ENCODE measurements around the gene CFAP299. TPM values are rescaled to one million over a fixed set of nuclear protein-coding genes. Genes with fewer than 3 reads are reported as not detected.

The CFAP299 gene
- total RNA-seq, 4 donors from 2014 or later = not detected

DNA sequence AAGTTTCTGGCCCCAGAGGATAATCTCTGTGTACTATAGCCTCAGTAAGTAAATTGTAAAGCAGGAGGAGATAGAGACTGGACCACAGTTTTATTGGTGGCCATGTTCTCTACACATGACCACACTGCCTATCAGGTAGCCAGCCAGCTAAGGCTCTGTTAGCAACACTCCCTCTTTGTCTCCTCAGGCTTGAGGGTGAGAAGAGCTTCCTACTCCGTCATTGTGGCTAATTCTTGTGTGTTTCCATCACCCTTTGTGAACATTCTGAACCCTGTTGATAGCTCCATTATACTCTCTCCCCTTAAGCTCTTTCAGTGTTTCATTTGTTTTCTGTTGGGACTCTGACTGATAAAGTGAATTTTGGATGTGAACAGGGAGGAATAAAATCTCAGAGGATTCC is 233.4 kb downstream of the CFAP299 start:
- H3K4me3 ChIP-seq = no peak overlapping the region
- WGBS = 78% methylated on average over 1 of the region's 1 CpG
- H3K9me3 ChIP-seq = peaks cover 5% of the 10 kb centered on the region

DNA sequence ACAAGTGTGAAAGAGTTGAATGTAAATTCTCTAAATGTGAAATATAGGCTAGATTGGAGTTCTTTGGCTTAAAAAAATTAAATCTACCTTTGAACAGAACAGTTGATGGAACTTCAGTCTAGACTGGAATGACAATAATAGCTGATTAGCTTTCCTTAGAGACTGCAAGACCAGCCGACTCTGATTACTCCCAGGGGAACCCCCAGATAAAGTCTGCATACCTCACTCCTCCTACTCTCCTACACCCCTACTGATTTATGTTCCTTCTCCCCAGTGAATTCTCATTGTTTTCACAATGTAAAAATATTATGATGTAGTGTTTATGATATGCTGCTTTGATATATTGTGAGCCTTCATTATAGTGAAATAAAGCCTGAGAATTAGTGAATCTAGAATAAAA is 241.3 kb downstream of the CFAP299 start:
- 18% methylated on average over 1 of the region's 1 CpG for WGBS
- no peak overlapping the region for H3K27ac ChIP-seq
- H3K4me1 ChIP-seq = no peaks in the 10 kb centered on the region
- no peaks in the 10 kb centered on the region for H3K27me3 ChIP-seq
- TF ChIP-seq POLR2A (IDR thresholded peaks at IDR 0.05) (no peak), EP300 (IDR thresholded peaks at IDR 0.05) (no peak), POLR2AphosphoS5 (IDR thresholded peaks at IDR 0.05) (no peak)
- TF ChIP-seq, protein P1, sequence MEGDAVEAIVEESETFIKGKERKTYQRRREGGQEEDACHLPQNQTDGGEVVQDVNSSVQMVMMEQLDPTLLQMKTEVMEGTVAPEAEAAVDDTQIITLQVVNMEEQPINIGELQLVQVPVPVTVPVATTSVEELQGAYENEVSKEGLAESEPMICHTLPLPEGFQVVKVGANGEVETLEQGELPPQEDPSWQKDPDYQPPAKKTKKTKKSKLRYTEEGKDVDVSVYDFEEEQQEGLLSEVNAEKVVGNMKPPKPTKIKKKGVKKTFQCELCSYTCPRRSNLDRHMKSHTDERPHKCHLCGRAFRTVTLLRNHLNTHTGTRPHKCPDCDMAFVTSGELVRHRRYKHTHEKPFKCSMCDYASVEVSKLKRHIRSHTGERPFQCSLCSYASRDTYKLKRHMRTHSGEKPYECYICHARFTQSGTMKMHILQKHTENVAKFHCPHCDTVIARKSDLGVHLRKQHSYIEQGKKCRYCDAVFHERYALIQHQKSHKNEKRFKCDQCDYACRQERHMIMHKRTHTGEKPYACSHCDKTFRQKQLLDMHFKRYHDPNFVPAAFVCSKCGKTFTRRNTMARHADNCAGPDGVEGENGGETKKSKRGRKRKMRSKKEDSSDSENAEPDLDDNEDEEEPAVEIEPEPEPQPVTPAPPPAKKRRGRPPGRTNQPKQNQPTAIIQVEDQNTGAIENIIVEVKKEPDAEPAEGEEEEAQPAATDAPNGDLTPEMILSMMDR (IDR thresholded peaks at IDR 0.05) = no peak
- H3K4me3 ChIP-seq = no peak overlapping the region
- H3K36me3 ChIP-seq = no peaks in the 10 kb centered on the region
- peaks cover 5% of the 10 kb centered on the region for H3K9me3 ChIP-seq
- DNase-seq (ENCODE audit: low spot score in 2 of 2) = no peak

More for the DNA sequence above, 233.4 kb downstream of the CFAP299 start:
- Histone ChIP-seq H3K27ac (no peak overlapping the region), H3K4me1 (no peaks in the 10 kb centered on the region), H3K27me3 (no peaks in the 10 kb centered on the region), H3K36me3 (no peaks in the 10 kb centered on the region)
- DNase-seq (ENCODE audit: low spot score in 2 of 2) = no peak
- TF ChIP-seq EP300 (IDR thresholded peaks at IDR 0.05) (no peak), POLR2A (IDR thresholded peaks at IDR 0.05) (no peak), POLR2AphosphoS5 (IDR thresholded peaks at IDR 0.05) (no peak)
- TF ChIP-seq, protein P1 (IDR thresholded peaks at IDR 0.05) = no peak

DNA sequence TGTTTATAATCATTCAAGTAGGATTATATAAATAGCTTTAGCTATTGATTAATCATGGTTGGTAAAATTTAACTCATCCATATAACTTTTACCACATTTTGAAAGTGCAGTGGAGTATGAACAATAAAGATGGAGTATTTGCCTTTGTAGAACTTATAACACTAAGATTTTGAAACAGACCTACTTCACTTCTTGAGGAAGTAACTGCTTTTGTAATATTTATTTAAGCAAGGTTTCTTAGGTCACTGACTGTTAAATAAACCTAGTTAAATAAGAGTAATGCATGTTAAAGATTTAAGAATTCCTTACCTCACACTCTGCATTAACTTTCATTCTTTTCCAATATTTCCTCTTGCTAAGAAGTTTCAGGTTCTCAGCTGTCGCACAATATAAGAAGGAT is 242.5 kb downstream of the CFAP299 start:
- no peak overlapping the region for H3K27ac ChIP-seq
- TF ChIP-seq POLR2A (IDR thresholded peaks at IDR 0.05) (no peak), POLR2AphosphoS5 (IDR thresholded peaks at IDR 0.05) (no peak), EP300 (IDR thresholded peaks at IDR 0.05) (no peak)
- TF ChIP-seq, protein P1 (IDR thresholded peaks at IDR 0.05) = no peak
- H3K27me3 ChIP-seq = no peaks in the 10 kb centered on the region
- H3K9me3 ChIP-seq = peaks cover 5% of the 10 kb centered on the region
- H3K4me3 ChIP-seq = no peak overlapping the region
- no peaks in the 10 kb centered on the region for H3K36me3 ChIP-seq
- 76% methylated on average over 1 of the region's 1 CpG for WGBS
- DNase-seq (ENCODE audit: low spot score in 2 of 2) = no peak
- H3K4me1 ChIP-seq = no peaks in the 10 kb centered on the region

DNA sequence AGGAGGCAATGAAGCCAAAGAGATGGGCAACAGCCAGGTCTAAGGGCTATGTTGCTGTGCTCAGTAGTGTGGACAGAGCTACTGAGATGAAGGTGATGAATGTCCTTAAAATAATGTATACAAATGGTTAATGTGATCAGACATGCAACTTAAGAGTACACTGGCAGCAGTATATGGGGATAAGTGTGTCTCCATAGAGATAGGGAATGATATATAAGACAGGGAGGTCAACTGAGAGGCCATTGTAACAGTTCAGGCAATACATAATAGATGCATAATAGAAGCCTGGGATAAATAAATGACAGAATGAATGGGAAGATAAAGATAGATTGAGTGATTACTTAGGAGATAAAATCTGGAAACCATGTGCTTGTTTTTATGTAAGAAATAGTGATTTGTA is 250.0 kb downstream of the CFAP299 start:
- no peak overlapping the region for H3K4me3 ChIP-seq
- no peak overlapping the region for H3K27ac ChIP-seq
- TF ChIP-seq, protein P1 (IDR thresholded peaks at IDR 0.05) = no peak
- TF ChIP-seq POLR2AphosphoS5 (IDR thresholded peaks at IDR 0.05) = no peak
- no peak for DNase-seq (ENCODE audit: low spot score in 2 of 2)
- H3K36me3 ChIP-seq = no peaks in the 10 kb centered on the region
- H3K9me3 ChIP-seq = no peaks in the 10 kb centered on the region
- H3K4me1 ChIP-seq = no peaks in the 10 kb centered on the region
- H3K27me3 ChIP-seq = no peaks in the 10 kb centered on the region

DNA sequence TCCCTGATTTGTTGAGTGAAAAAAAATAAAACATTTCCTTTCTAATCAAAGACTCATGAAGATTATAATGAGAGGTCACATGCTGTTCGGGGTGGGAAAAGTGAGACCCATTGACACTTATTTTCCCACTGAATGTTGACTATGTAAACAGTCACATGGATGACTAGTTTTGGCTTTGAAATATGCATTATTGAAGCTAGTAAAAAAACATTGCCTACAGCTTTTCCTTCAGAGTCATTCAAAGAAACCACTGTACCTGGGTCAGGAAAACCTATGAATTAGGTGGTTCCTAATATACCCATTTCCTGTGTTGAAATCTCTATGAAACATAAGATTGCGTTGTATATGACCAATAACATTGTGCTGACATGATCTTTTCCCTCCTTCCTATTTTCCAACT is 251.2 kb downstream of the CFAP299 start:
- H3K27me3 ChIP-seq = no peaks in the 10 kb centered on the region
- H3K4me3 ChIP-seq = no peak overlapping the region
- no peaks in the 10 kb centered on the region for H3K36me3 ChIP-seq
- H3K9me3 ChIP-seq = no peaks in the 10 kb centered on the region
- 87% methylated on average over 2 of the region's 2 CpGs for WGBS
- H3K4me1 ChIP-seq = no peaks in the 10 kb centered on the region
- TF ChIP-seq POLR2A (IDR thresholded peaks at IDR 0.05) (no peak), POLR2AphosphoS5 (IDR thresholded peaks at IDR 0.05) (no peak), EP300 (IDR thresholded peaks at IDR 0.05) (no peak)
- TF ChIP-seq, protein P1 (IDR thresholded peaks at IDR 0.05) = no peak
- H3K27ac ChIP-seq = no peak overlapping the region
- no peak for DNase-seq (ENCODE audit: low spot score in 2 of 2)
